Medulla oblongata (tissue), 1 donor: ENCODE measurements around the gene GH1.
"Not testable (repeated sequence)": the region's sequence is repeated elsewhere in the genome, so short reads cannot be mapped to it uniquely, and the experiment has no call there.

Experiments
- DNase-seq: peaks from one replicate; pipeline ENCODE4 v3.0.0-alpha.2; 2015; ENCODE audit errors: extremely low spot score

The GH1 gene

GRCh38 chr17:63896524-63897354 is 21.9 kb downstream of the GH1 start, which contains the start of gene CSH1:
TSS of gene CSH1 (minus strand) at chr17:63896574. CDS start at chr17:63896511, 63 bp downstream.
- DNase-seq: not testable (repeated sequence)

- DNase-seq: not testable (repeated sequence)
These were observed 23.8 kb downstream of the GH1 start for GRCh38 chr17:63894821-63895220.

GRCh38 chr17:63894021-63894420 is 24.6 kb downstream of the GH1 start:
- not testable (repeated sequence) for DNase-seq

- not testable (repeated sequence) for DNase-seq
These were observed 26.2 kb downstream of the GH1 start for GRCh38 chr17:63892316-63893037.

GRCh38 chr17:63889026-63889848 is 29.4 kb downstream of the GH1 start:
- peak; percentile 42 for DNase-seq

DNA sequence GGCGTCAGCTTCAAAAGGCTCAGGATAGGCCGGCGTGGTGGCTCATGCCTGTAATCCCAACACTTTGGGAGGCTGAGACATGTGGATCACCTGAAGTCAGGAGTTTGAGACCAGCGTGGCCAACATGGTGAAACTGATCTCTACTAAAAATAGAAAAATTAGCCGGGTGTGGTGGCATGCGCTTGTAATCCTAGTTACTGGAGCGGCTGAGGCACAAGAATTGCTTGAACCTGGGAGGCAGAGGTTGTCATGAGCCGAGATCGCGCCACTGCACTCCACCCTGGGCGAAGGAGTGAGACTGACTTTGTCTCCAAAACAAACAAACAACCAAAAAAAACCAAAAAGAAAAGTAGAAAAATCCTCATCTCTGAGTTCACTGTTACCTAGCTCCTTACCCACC is 33.5 kb downstream of the GH1 start:
- DNase-seq: not testable (repeated sequence)

DNA sequence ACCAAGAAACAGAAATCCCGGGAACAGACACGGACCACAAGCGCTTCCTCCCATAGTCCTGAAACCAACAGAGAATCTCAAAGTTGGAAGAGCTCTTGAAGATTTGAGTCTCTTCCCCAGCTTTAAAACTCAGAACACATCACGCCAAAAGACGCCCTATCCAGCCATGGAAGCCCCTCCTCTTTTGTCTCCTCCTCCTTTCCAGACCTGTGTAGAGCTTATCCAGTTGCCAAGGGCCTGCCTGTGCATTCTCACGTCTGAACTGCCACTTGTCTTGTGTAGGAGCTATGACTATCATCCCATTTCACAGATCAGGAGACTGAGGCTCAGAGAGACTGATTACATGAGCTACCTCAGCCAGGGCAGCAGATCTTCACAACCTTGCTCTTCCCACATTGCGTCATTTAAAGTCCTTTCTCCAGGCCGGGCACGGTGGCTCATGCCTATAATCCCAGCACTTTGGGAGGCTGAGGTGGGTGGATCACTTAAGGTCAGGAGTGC is 36.0 kb downstream of the GH1 start:
- DNase-seq: not testable (repeated sequence)

- no peak for DNase-seq
These were observed 36.6 kb downstream of the GH1 start, which contains the start of gene GH2 for GRCh38 chr17:63881935-63882601. TSS of gene GH2 (minus strand) at chr17:63881944. CDS start at chr17:63881801, 143 bp downstream.

DNA sequence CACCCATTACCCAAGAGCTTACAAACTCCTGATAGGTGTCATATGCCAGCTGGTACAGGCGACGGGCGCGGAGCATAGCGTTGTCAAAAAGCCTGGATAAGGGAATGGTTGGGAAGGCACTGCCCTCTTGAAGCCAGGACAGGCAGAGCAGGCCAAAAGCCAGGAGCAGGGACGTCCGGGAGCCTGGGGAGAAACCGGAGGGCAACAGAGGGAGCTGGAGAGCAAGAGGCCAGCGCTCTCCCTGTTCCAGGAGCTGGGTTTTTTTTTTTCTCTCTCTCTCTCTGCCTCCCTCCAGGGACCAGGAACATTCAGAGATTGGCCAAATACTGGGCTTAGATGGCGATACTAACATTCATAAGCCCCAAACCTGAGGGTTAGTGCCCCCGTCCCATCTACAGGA is 37.3 kb downstream of the GH1 start:
- DNase-seq: not testable (repeated sequence)

DNA sequence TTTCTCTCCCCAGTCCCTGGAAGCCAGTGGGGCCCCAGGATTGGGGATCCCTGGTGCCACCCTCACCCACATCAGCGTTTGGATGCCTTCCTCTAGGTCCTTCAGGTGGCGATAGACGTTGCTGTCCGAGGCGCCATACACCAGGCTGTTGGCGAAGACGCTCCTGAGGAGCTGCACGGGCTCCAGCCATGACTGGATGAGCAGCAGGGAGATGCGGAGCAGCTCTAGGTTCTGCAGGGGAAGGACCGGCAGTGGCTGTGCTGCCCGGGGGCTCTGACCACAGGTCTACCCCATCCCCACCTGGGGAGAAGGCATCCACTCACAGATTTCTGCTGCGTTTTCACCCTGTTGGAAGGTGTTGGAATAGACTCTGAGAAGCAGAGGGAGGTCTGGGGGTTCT is 37.9 kb downstream of the GH1 start:
- DNase-seq: no peak

DNA sequence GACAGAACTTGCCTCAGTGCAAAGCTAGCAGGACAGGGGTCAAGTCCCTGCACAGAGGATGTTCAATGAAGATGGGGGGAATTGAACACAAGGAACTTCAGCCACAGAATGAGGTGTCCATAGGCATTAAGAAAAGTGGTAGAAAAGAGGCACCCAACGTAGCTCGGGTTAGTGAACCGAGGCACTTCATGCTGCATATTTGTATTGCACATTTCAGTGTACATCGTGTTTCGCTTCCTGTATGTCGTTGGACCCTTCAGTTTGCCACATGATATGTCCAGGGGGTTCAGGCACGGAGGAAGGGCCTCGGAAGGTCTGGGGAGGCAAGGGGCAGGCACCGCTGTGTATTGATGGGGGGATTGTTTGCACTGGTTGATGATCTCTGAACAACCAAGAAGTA is 40.2 kb downstream of the GH1 start:
- not testable (repeated sequence) for DNase-seq

GRCh38 chr17:63874693-63875092 is 43.9 kb downstream of the GH1 start:
- DNase-seq: not testable (repeated sequence)

GRCh38 chr17:63874061-63874626 is 44.5 kb downstream of the GH1 start:
- DNase-seq: not testable (repeated sequence)

DNA sequence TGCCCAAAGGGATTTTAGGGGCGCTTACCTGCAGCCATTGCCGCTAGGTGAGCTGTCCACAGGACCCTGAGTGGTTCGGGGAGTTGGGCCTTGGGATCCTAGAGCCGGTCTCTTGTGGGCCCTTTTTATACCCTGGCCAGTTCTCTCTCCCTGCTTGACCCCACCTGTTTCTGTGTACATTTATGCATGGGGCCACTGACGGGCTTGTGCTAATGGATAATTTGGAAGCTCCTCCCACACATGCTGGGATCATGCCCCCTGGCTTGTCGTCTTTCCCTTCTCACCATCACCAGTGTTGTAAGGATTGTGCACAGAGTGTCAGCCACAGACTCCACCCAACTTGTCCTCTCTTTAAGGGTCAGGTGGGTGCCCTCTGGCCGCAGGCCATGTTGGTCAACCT is 45.1 kb downstream of the GH1 start, which contains the start of gene CSH2:
Gene CSH2, minus strand, starts transcription at position 101 of the 400 bp plus-strand sequence. Its CDS starts 63 bp downstream, at position 38.
- not testable (repeated sequence) for DNase-seq

- DNase-seq: not testable (repeated sequence)
These were observed 46.8 kb downstream of the GH1 start for GRCh38 chr17:63871646-63872365.

DNA sequence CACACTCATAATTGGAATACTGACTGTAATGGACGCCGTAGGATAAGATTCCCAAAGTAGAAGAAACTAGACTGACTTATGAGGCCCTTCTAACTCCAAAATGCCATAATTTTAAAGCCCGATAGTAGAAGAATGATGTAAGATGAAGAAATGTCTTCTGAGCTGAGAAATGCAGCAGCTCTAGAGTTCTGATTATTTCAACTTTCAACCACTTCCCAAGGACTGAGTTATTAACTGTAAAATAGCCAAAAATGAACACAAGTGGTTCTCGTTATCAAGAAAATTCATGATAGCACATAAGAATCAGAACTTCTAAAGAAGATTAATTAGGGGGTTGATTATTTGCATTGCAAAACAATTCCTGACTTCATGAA is 48.4 kb downstream of the GH1 start:
- not testable (repeated sequence) for DNase-seq

GRCh38 chr17:63869491-63870291 is 48.9 kb downstream of the GH1 start:
- not testable (repeated sequence) for DNase-seq
